Measurements from ENCODE around the gene EP300.

Gene EP300

DNA sequence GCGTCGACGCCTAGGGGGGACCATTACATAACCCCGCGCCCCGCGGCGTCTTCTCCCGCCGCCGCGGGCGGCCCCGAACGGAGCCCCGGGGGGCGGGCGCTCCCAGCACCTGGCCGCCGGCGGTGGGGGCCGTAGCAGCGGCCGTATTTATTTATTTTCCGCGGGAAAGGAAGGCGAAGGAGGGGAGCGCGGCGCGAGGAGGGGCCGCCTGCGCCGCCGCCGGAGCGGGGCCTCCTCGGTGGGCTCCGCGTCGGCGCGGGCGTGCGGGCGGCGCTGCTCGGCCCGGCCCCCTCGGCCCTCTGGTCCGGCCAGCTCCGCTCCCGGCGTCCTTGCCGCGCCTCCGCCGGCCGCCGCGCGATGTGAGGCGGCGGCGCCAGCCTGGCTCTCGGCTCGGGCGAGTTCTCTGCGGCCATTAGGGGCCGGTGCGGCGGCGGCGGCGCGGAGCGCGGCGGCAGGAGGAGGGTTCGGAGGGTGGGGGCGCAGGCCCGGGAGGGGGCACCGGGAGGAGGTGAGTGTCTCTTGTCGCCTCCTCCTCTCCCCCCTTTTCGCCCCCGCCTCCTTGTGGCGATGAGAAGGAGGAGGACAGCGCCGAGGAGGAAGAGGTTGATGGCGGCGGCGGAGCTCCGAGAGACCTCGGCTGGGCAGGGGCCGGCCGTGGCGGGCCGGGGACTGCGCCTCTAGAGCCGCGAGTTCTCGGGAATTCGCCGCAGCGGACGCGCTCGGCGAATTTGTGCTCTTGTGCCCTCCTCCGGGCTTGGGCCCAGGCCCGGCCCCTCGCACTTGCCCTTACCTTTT is at the start of gene EP300:
Gene EP300 (plus strand): TSS at position 570 of the 795 bp plus-strand sequence. CDS start 413 bp downstream, outside the sequence.
- TF ChIP-seq, protein P1, sequence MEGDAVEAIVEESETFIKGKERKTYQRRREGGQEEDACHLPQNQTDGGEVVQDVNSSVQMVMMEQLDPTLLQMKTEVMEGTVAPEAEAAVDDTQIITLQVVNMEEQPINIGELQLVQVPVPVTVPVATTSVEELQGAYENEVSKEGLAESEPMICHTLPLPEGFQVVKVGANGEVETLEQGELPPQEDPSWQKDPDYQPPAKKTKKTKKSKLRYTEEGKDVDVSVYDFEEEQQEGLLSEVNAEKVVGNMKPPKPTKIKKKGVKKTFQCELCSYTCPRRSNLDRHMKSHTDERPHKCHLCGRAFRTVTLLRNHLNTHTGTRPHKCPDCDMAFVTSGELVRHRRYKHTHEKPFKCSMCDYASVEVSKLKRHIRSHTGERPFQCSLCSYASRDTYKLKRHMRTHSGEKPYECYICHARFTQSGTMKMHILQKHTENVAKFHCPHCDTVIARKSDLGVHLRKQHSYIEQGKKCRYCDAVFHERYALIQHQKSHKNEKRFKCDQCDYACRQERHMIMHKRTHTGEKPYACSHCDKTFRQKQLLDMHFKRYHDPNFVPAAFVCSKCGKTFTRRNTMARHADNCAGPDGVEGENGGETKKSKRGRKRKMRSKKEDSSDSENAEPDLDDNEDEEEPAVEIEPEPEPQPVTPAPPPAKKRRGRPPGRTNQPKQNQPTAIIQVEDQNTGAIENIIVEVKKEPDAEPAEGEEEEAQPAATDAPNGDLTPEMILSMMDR (IDR thresholded peaks at IDR 0.05) = no peak

DNA sequence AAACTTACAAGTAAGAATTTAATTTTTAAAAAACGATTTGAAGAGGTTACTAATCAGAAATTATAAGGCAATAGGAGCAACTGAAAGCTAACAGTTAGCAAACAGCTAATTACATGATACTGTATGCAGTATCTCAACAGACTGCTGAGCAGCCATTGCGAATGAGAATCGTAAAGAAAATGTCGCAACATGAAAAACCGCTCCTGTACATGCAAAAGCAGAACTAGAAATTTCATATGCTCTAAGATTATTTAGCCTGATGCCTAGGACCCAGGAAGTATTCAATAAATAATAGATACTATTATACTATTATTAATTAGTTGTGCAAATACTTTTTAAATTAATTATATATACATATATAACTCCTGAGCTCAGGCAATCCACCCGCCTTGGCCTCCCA is 48.7 kb upstream of the EP300 start:
- TF ChIP-seq, protein P1 (IDR thresholded peaks at IDR 0.05) = no peak

GRCh38 chr22:41047801-41048211 is 44.6 kb upstream of the EP300 start:
- TF ChIP-seq, protein P1 (IDR thresholded peaks at IDR 0.05) = no peak

- TF ChIP-seq, protein P1 (IDR thresholded peaks at IDR 0.05) = no peak
These were observed 43.3 kb upstream of the EP300 start for GRCh38 chr22:41048791-41049717.

DNA sequence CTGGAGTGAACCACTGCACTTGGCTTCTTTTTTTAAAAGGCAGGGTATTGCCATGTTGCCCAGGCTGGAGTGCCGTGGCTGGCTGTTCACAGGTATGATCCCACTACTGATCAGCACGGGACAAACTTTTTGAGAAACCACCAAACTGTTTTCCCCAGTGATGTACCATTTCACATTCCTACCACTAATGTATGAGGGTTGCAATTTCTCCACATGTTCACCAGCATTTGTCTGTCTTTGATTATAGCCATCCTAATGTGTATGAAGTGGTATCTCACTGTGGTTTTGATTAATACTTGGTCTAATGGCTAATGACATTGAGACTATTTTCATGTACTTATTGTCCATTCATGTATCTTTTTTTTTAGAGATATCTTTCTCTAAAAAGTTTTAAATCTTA is 41.5 kb upstream of the EP300 start:
- TF ChIP-seq, protein P1 (IDR thresholded peaks at IDR 0.05) = no peak

GRCh38 chr22:41052661-41053490 is 39.5 kb upstream of the EP300 start:
- TF ChIP-seq, protein P1 (IDR thresholded peaks at IDR 0.05) = no peak

GRCh38 chr22:41057076-41057475 is 35.3 kb upstream of the EP300 start:
- TF ChIP-seq, protein P1 (IDR thresholded peaks at IDR 0.05) = no peak

Measured in LNCAP (cell line).